Loucy (cell line): ENCODE measurements around the gene AGAP3.

Experiments used
- H2AFZ ChIP-seq: fragments of 200-600 bp; sonication (generic); 2 replicates; pipeline ENCODE4 v1.6.0; 2016; ENCODE audit warnings: antibody characterized with exemption, mild to moderate bottlenecking, low read length, moderate library complexity
- H3F3A ChIP-seq: fragments of 200-600 bp; 2 replicates; pipeline ENCODE4 v1.6.0; 2016; ENCODE audit warnings: antibody characterized with exemption, low read depth, mild to moderate bottlenecking
- H3K27me3 ChIP-seq: fragments of 200-600 bp; sonication (generic); 2 replicates; pipeline ENCODE4 v1.6.1; 2014; ENCODE audit warnings: low read length, mild to moderate bottlenecking; ENCODE audit not compliant: insufficient read depth, poor library complexity, severe bottlenecking
- H3K36me3 ChIP-seq: fragments of 200-600 bp; sonication (generic); 2 replicates; pipeline ENCODE4 v1.6.1; 2016; ENCODE audit warnings: low read length; ENCODE audit not compliant: insufficient read depth
- H3K4me1 ChIP-seq: fragments of 200-600 bp; sonication (generic); 2 replicates; pipeline ENCODE4 v1.5.1; 2014; ENCODE audit warnings: low read length, mild to moderate bottlenecking; ENCODE audit not compliant: insufficient read depth, poor library complexity, severe bottlenecking
- H3K4me2 ChIP-seq: fragments of 200-600 bp; sonication (generic); 2 replicates; pipeline ENCODE4 v1.6.0; 2014; ENCODE audit warnings: antibody characterized with exemption, low read length, low read depth, mild to moderate bottlenecking; ENCODE audit not compliant: poor library complexity, severe bottlenecking
- H3K4me3 ChIP-seq: fragments of 200-600 bp; sonication (generic); 2 replicates; pipeline ENCODE4 v1.5.1; 2014; ENCODE audit warnings: low read length, mild to moderate bottlenecking, mixed read lengths; ENCODE audit not compliant: poor library complexity, severe bottlenecking
- H3K79me2 ChIP-seq: fragments of 200-600 bp; sonication (generic); 2 replicates; pipeline ENCODE4 v1.6.1; 2014; ENCODE audit warnings: low read length; ENCODE audit not compliant: insufficient read depth
- H3K9ac ChIP-seq: fragments of 200-600 bp; sonication (generic); 2 replicates; pipeline ENCODE4 v1.6.0; 2014; ENCODE audit warnings: mild to moderate bottlenecking, low read depth, low read length, moderate library complexity; ENCODE audit not compliant: poor library complexity, severe bottlenecking
- H3K9me2 ChIP-seq: fragments of 200-600 bp; sonication (generic); replicated peaks from 2 replicates; pipeline ENCODE4 v1.6.1; 2016; ENCODE audit warnings: low read depth, low read length, mixed read lengths
- H3K9me3 ChIP-seq: fragments of 200-600 bp; sonication (generic); 2 replicates; pipeline ENCODE4 v1.6.1; 2014; ENCODE audit warnings: mild to moderate bottlenecking, antibody characterized with exemption, low read length, low read depth; ENCODE audit not compliant: insufficient read depth
- H4K20me1 ChIP-seq: fragments of 200-600 bp; sonication (generic); 2 replicates; pipeline ENCODE4 v1.6.0; 2014; ENCODE audit warnings: antibody characterized with exemption, low read length, mild to moderate bottlenecking; ENCODE audit not compliant: insufficient read depth, poor library complexity, severe bottlenecking
- CTCF ChIP-seq: fragments of 200-600 bp; sonication (generic); conservative IDR thresholded peaks from 2 replicates; pipeline ENCODE4 v1.5.1; 2014; ENCODE audit warnings: mild to moderate bottlenecking, antibody characterized with exemption, low read length
- EZH2phosphoT487 ChIP-seq: fragments of 200-600 bp; IDR thresholded peaks from 2 replicates; pipeline ENCODE4 v1.6.1; 2018; ENCODE audit warnings: antibody characterized with exemption, mild to moderate bottlenecking, moderate library complexity, borderline replicate concordance

Gene AGAP3

GRCh38 chr7:151176401-151176800 is 90.1 kb downstream of the AGAP3 start:
- TF ChIP-seq CTCF = no peak
- no peak for TF ChIP-seq EZH2phosphoT487
- H3K9me2 ChIP-seq = no peaks in the 10 kb centered on the region
- no peaks in the 10 kb centered on the region for H3K4me1 ChIP-seq
- no peaks in the 10 kb centered on the region for H3K27me3 ChIP-seq
- no peak overlapping the region for H3K4me2 ChIP-seq
- H4K20me1 ChIP-seq = no peaks in the 10 kb centered on the region
- H3K36me3 ChIP-seq = no peaks in the 10 kb centered on the region
- no peaks in the 10 kb centered on the region for H3K9me3 ChIP-seq
- no peak overlapping the region for H2AFZ ChIP-seq
- H3K4me3 ChIP-seq = no peak overlapping the region
- no peaks in the 10 kb centered on the region for H3K79me2 ChIP-seq
- H3F3A ChIP-seq = no peaks in the 10 kb centered on the region
- H3K9ac ChIP-seq = no peak overlapping the region

- H3K9me3 ChIP-seq = no peaks in the 10 kb centered on the region
- TF ChIP-seq CTCF = no peak
- no peak for TF ChIP-seq EZH2phosphoT487
- H3K27me3 ChIP-seq = no peaks in the 10 kb centered on the region
- H3K79me2 ChIP-seq = no peaks in the 10 kb centered on the region
- no peak overlapping the region for H2AFZ ChIP-seq
- H3K4me3 ChIP-seq = no peak overlapping the region
- no peak overlapping the region for H3K9ac ChIP-seq
- no peaks in the 10 kb centered on the region for H3K4me1 ChIP-seq
- H3K4me2 ChIP-seq = no peak overlapping the region
- no peaks in the 10 kb centered on the region for H3K9me2 ChIP-seq
- no peaks in the 10 kb centered on the region for H4K20me1 ChIP-seq
- H3F3A ChIP-seq = no peaks in the 10 kb centered on the region
- H3K36me3 ChIP-seq = no peaks in the 10 kb centered on the region
Measured at GRCh38 chr7:151177310-151177709, 91.0 kb downstream of the AGAP3 start.

GRCh38 chr7:151178236-151178635 is 92.0 kb downstream of the AGAP3 start:
- Histone ChIP-seq H3K4me3 (no peak overlapping the region), H2AFZ (no peak overlapping the region), H3K27me3 (no peaks in the 10 kb centered on the region), H3F3A (no peaks in the 10 kb centered on the region), H3K9me3 (no peaks in the 10 kb centered on the region), H3K4me2 (no peak overlapping the region), H4K20me1 (no peaks in the 10 kb centered on the region), H3K4me1 (no peaks in the 10 kb centered on the region), H3K79me2 (no peaks in the 10 kb centered on the region), H3K9ac (no peak overlapping the region), H3K9me2 (no peaks in the 10 kb centered on the region), H3K36me3 (no peaks in the 10 kb centered on the region)
- TF ChIP-seq EZH2phosphoT487 (no peak), CTCF (no peak)
